ENCODE measurements around the gene APH1B.

The APH1B gene

DNA sequence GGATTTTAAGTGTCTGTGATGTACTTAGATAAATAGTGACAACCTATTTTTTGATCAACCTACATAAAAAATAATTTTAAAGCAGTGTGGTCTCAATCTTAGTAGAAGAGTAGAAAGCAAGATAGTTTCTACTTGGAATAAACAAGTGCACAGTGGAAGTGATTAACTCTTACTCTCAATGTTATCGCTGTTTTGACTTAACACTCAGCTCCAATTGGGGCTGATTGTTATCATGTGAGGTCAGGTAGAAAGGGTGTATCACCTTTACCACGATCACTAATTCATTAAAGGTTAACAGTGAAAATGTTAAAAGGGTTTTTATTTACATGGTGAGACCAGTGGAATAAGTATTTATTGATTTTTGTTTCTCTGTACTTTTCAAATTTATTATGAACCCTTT lies 22.4 kb upstream of the APH1B start:
- DNase-seq = no peak

DNA sequence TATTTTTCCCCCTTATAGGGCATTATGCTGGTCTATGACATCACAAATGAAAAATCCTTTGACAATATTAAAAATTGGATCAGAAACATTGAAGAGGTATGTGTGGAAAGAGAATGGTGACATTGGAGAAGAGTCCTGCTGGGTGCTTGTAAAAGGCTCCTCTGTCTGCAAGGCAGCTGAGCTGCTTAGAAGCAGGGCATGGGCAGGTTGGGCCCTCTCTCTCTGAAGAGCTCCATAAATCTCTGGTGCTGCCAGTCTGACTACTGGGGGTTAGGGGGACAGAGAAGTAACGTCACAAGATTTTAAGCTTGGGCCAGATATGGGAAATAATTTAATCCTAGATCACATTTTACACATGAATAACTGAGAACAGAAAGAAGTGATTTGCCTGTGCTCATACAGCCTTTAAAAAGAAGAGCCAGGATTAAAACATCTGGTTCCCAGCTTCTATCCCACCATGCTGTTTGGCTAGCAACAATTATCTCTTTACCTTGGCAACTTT lies 21.9 kb upstream of the APH1B start:
- no peak for DNase-seq

DNA sequence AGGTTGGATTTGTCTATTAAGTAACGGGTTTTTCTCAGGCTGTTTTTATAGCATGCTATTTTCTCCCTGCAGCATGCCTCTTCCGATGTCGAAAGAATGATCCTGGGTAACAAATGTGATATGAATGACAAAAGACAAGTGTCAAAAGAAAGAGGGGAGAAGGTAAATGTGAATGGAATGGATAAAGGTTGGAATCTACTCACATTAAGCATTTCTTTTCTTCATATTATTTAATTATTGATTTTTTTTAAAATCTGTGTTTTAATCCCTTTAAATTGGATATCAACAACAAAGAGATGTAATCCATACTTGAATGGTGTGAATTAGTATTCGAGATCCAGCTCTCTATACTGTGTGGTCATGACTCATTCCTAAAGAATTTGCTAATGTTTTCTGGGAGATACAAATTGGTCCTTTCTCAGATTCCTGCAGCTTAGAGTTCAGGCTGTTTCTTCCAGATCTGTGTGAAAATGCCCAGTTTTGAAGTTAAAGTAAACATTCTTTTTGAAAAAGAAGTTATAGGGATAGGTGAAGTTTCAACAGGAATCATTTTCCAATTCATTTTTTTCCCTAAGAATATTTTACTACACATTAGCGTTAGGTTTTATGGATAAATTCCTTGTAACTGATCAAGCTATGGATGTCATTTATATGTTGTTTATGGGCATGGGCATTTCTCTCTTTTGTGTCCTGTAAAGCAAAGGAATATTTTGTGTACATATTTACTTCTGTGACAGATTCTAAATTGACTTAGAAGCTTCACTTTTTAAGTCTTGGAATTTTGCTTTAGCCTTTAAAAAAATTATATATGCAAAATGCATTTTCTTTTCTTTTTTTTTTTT lies 20.8 kb upstream of the APH1B start:
- peak; percentile 88 for DNase-seq

DNA sequence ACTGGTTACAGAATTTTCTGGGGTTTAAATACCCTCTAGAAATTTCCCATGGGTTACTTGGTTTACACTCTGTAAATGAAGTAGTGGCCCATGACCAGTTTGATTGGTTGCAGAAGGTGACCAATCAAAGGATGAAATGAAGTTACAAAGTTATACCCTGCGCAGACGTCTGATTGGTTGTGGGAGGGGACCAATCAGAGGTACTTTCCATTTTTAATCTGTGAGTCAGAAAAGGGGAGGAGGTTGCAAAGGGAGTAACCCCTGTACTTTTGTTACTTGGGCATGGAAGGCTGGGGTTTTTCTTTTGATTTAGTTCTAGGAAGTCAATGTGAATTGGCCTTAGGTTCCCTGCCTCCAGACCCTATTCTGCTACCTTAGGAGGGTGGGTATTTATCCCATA lies 18.7 kb upstream of the APH1B start:
- no peak for DNase-seq

DNA sequence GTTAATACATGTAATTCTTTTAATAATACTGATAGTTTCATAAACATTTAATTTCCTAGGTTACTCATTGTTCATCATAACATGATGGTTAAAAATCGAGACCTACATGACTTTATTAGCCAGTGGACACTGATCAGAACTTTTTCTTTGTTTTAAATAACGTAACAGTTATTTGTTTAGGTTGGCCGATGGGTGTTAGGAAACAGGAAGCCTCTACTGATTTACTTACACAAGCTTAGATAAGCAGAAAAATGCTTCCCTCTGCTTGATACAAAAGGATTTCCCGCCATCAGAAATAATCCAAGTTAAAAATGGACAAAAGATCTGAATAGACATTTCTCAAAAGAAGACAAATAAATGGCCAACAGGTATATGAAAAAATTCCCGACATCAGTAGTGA lies 16.6 kb upstream of the APH1B start:
- no peak for DNase-seq

DNA sequence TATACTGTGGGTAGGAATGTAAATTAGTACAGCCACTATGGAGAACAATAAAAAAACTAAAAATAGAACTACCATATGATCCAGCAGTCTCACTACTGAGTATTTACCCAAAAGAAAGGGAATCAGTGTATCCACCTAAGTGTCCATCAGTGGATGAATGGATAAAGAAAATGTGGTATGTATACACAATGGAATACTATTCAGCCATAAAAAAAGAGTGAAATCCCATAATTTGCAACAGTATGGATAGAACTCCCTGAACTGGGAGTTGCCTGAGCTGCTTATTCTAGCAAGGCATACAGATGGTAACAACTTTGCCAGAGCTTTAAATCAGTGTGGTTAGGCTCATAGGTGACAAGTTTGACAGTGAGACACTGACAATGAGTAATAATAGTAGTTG lies 16.1 kb upstream of the APH1B start:
- no peak for DNase-seq

DNA sequence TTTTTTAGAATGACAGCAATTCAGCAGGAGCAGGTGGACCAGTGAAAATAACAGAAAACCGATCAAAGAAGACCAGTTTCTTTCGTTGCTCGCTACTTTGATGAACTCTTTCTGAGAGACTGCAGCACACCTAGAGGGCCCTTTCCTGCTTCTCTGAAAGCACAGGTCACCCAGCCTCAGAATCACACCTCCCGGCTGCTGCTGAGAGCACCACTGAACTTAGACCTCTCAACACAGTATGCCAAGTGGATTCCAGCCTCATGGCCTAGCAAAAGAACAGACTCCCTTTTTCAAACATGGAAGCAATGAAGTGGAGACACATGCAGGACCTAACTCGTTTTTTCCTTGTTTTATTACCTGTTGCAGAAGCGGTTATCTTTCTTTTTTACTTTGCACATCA lies 13.9 kb upstream of the APH1B start:
- DNase-seq = no peak

DNA sequence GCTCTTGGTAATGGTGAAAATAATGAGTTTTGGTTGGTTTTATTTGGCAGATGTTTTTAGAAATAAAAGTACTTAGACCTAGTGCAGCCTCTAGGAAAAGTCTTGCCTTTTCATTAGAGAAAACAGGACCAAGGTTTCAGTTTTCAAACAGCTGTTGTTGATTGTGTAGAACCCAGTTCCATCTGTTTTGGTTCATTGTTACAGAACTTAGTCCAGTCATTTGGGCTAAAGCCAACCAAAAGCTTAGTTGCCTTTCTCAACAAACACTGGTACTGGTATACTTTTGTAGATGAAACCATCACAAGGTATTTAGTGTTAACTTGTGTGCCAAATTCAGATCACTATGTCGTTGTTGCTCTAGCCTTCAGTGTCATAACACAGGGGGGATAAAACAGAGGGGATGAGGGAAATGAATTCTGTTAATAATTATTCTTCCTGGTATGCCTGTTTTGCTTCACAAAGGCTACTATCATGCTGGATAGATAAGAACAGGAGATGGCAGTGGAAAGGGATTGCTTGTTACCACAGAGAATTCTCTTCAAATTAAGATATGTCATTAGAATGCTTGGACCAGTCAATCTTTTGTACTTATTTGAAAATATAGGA lies 12.6 kb upstream of the APH1B start:
- DNase-seq = no peak

DNA sequence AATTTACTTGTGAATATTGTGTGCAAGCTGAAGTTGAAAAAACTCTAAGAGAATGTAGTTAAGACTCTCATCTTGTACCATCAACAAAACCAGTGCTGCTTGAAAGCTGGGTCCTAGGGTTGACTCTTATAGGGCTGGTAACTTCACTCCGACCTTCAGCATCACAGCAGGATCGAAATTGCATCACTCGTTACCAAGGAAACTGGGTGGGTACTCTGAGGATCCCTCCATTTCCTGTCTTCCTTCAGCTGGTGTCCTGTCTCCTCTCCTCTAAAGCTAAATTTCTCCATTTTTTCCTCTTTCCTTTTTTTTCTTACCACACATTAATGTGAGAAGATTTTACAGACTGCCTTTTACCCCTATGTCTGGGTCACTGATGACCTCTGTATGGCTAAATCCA lies 3.0 kb upstream of the APH1B start:
- DNase-seq = no peak

DNA sequence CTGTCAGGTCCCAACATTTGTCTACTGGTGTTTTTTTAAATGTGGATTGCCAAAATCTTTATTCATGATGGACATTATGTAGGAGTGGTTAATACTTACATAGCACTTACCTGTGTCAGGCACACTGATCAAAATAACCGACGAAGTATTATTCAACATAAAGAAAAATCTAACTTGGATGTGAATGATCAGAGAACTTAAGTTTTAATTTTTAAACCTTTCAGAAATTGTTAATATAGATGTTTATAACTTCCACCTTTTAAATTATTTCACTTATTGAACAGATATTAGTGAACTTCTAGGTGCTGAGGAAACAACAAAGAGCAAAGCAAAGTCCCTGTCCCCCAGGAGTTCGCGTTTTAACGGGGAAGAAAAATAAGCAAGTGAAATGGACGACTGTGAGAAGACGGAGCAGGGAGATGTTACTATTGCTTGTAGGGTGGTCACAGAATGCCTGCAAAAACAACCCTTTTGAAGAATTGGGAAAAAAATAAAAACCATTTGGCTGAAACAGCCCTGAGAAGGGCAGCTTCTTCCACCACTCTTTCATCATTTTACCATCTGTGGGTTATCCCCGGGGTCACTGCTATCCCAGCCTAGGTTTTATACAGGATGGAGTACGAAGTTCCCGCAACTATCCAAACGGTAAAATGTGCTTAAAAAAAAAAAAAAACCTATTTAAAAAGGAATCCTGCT lies 915 bp upstream of the APH1B start:
- no peak for DNase-seq

DNA sequence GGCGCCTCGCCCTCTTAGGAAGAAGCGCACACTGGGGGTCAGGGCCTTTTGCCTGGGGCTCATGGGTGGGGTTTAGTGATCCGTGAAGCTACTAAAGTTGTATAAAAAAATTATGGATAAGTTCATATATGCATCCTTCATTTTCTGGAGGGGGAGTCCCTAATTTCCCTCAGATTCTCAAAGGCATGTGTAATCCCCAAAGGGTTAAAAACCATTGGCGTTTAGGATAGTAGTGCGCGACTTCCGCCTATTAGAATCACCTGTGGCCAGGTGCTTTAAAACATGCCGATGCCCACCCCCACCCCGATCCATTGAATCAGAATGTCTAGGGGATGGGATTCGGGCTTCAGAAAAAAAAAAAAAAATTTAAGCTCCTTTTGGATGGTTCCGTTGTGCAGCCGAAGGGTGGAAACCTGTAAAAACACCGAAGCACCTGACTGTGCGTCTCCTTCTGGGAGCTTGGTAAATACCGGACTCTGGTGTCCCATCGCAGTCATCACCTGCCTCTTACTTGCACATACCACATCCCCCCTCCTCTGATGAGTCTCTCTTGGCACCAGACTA lies 570 bp downstream of the APH1B start:
- DNase-seq = no peak

DNA sequence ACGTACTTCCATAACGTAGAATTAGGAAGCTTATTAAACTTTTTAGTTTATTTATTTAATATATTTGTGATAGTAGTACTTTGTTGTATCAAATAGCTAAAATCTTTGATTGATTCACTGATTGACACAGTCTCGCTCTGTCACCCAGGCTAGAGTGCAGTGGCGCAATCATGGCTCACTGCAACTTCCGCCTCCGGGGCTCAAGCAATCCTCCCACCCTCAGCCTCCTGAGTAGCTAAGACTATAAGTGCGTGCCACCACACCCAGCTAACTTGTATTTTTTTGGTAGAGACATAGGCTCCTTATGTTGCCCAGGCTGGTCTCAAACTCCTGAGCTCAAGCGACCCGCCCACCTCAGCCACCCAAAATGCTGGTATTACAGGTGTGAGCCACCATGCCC lies 5.7 kb downstream of the APH1B start:
- DNase-seq = no peak

DNA sequence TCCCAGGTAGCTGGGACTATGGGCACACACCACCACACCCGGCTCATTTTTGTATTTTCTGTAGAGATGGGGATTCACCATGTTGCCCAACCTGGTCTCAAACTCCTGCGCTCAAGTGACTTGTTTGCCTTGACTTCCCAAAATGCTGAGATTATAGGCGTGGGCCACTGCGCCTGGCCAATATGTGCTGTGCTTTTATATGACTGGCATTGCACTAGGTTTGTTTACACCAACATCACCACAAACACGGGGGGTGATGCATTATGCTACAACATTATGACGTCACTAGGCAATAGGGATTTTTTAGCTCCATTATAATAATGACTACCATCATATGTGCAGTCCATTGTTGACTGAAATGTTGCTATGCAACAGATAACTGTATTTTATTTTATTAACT lies 6.9 kb downstream of the APH1B start:
- DNase-seq = no peak

DNA sequence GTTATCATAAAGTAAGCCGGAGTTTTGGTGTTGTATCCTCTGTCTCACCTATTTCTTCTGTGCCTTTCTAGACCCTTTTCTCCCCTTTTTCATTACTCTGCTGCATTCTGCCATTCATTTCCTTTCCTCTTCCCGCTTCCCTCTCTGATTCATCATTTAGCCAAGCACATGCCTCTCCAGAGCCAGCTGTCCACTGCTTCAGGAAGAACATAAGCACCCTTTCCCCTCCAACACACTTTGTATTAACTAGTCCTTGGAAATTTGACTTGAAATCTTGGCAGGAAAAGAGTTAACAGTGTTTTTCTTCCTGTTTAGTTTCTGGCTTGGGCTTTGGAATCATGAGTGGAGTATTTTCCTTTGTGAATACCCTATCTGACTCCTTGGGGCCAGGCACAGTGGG lies 9.7 kb downstream of the APH1B start:
- DNase-seq = peak; percentile 25

DNA sequence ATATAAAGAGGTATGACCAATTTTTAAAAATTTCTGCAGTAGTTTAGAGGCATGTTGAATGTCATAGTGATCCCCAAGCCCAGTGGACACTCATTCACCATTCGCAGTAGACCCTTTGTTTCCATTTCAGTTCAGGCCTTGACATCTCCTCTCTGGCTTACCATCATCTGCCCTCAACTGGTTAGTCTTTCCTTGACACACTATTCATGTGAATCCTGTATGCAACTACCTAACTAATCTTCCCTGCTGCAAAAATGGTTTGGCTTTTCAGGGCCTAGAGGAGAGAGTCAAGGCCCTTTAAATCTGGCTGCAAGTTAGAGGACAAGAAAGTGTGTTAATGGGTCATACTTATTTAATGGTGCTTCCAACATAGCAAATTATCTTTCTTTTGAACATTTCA lies 10.9 kb downstream of the APH1B start:
- no peak for DNase-seq

DNA sequence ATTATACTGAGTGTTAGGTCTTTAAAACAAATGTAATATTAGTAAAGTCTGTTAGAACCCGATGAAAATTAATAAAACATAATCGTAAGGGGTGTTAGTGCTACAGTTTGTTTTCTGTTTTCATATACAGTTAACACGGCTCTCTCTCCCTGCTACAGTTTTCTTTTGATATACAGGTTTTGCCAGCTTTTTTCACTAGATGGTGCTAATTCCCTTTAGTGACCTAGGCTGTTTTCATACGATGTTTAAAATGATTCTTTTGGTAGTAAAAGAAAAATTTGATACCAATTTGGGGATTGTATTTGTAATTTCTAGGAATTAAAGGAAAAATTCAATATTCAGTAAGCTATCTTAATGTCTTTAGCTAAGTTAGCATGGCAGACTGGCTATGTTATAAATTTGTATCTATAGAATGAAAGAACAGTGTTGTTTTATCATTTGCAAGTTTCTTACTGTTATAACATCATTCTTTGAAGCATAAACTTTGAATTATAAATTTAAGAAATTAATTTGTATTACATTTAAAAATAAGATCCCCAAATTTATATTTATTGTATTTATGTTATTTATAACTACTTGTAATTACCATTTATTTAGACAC lies 11.5 kb downstream of the APH1B start:
- DNase-seq = peak; percentile 67

DNA sequence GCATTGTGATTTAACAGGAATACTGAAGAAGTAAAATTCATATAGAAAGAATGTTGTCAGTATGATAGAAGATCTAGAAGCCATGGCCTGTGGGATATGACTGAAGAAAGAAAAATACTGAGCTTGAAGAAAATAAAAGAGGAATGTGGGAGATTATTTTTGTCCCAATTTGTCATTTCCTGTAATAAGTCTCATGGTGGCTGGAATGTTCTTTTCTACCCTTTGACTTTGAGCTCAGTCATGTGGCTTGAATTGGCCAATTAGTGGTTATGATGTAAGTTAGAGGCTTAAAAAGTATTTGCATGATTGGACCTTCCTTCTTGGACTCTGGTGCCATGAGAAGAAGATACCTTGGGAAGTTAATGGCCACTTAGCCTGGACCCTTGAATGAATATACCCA lies 14.1 kb downstream of the APH1B start:
- DNase-seq = peak; percentile 94

DNA sequence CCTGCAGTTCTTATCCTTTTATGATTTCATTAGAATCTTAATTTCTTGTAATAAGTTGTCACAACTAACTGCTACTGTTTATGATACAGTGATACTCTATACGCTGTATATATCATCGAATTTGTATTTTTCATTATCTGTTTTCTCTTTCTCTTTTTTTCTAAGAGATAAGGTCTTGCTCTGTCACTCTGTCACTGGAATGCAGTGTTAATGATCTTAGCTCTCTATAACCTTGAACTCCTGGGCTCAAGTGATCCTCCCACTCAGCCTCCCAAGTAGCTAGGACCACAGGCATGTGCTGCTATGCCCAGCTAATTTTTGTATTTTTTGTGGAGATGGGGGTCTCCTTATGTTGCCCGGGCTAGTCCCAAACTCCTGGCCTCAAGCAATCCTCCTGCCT lies 14.8 kb downstream of the APH1B start:
- DNase-seq = no peak

DNA sequence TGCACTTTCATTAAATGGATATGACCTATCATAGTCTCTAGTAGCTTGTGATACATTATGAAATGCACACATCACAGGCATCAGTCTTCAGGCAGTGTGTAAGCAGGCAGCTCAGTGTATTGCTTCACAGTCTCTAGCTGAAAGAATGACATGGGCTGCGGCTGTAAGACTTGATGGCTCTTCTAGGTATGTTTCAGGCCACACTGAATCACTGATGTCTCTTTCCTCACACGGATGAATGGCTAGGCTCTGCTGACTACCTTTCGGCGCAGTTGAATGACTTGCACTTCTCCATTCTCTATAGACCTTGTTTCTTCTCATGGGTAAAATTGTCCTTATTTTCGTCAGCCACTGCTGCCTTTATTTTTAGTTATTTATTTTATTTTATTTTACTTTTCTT lies 15.4 kb downstream of the APH1B start:
- DNase-seq = peak; percentile 53

DNA sequence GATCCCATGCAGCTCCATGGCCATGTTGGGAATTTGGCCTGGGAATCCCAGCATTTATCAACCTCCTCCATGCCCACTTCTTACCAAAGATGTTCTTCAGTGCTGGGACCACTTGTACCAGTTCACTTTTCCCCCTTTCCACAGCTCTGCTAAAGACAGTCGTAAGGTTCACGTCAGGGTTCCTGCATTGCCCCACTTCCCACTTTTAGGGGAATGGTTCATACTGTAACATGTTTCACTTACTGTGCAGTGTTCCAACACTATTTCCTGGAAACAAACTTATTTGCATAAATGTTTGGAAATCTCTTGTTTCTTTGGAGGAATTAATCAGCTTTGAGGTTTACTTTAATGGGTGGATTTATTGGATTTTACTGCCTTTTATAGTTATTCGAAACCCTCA lies 17.0 kb downstream of the APH1B start:
- DNase-seq = no peak

DNA sequence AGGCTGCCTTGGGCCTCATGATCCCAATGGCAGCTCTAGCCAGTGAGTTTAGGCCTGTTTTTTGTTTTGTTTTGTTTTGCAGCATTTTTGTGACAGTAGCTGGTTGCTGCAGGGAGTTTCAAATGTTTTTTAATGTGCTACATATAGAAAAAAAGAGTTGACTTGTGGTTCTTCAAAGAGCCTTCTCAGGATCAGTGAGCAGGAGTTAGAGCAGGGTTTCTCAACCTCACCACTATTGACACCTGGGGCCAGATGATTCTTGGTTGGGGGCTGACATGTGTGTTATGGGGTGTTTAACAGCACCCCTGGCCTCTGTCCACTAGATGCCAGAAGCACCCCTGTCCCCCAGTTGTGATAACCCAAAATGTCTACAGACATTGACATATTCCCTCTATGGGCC lies 17.9 kb downstream of the APH1B start:
- no peak for DNase-seq

DNA sequence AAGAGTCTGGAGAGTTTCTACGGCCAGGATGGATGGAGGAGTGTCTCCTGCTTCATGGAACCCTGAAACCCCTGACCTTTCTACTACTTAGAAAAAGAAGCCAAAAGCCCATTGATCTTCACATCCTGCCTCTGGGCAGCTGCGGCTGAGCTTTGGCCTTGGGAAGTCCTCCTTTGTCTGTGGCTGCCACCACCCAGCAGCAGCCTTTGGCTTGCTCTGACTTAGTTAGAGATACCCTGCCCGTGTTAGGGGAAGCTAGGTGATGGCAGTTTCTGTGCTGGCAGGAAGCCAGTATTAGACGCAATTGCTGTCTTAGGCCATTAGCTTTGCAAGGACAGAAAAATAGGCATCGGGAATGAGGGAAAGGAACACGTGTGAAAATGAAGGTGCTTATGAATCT lies 18.8 kb downstream of the APH1B start:
- DNase-seq = no peak

DNA sequence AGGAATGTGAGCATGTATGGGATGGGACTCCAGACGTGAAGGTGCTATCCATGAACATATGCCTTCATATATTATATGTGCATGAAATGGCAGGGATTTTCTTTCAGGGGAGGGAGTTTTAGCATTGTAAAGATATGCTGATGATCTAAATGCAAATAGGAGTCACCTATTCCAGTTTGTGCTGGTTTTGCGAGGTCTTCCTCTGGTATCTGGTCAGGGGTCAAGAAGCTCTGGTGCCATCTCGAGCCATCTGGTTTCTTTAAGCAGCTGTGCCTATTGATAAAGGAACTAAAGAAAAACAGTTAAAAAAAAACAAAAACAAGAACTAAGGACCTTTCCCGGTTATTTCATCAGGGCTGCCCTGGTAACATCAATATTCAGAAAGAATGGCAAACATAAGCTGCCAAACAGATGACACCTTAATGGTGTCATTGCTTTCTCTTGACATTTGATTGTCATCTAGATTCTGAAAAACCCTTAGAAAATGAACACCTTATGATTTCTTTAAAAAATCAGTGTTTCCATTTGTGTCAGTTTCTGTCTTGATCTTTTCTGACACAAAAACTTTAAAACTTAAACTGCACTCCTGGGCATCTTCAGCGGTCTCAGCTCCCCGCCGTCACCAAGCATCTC lies 22.7 kb downstream of the APH1B start:
- DNase-seq = no peak
